Testis (tissue), 3 donors: Measurements from ENCODE around the gene RPA3. TPM values are rescaled to one million over a fixed set of nuclear protein-coding genes. Genes with fewer than 3 reads are reported as not detected.
A peak's percentile ranks its signal among the peaks of the same experiment; 100 is the strongest.

Experiments
- DNase-seq: peaks from one replicate; pipeline ENCODE4 v3.0.0-alpha.2; 2019
- H3K27ac ChIP-seq, 2 donors: fragments of 200-600 bp; sonication (generic); one replicate each; pipeline ENCODE4 v1.5.1; 2019
- H3K27me3 ChIP-seq: fragments of 200-600 bp; sonication (generic); one replicate; pipeline ENCODE4 v1.5.1; 2019
- H3K36me3 ChIP-seq: fragments of 200-600 bp; sonication (generic); one replicate; pipeline ENCODE4 v1.5.1; 2017; ENCODE audit warnings: low read depth; ENCODE audit errors: missing control alignments
- H3K4me1 ChIP-seq: fragments of 200-600 bp; sonication (generic); one replicate; pipeline ENCODE4 v1.5.1; 2019
- H3K4me3 ChIP-seq, 2 donors: fragments of 200-600 bp; sonication (generic); one replicate each; pipeline ENCODE4 v1.5.1; 2017 to 2019
- H3K9me3 ChIP-seq: fragments of 200-600 bp; sonication (generic); one replicate; pipeline ENCODE4 v1.5.1; 2017
- CTCF ChIP-seq, 3 experiments: fragments of 450-650 bp in 2 of 3; fragments of 200-600 bp in 1 of 3; sonication (generic) in 1 of 3; IDR thresholded peaks; one replicate each; pipeline ENCODE4 v1.5.1; 2016 to 2019; ENCODE audit warnings: antibody characterized with exemption in 3 of 3, mild to moderate bottlenecking in 2 of 3, moderate library complexity in 1 of 3
- POLR2A ChIP-seq: fragments of 450-650 bp; IDR thresholded peaks from one replicate; pipeline ENCODE4 v1.6.1; 2017; ENCODE audit warnings: antibody characterized with exemption, mild to moderate bottlenecking, moderate library complexity
- WGBS, 2 donors: methylation state at CpG; one replicate each; pipeline ENCODE4 v1.1.5; 2018; 5-methylcytosine and 5-hydroxymethylcytosine counted together
- intact Hi-C: fragments of 100-400 bp; cut with DNase I; formaldehyde crosslinking; loops from one replicate; pipeline ENCODE4 v1.15.1; 2023; ENCODE audit warnings: low total_unique reads
- polyA plus RNA-seq: library from polyadenylated mRNA; stranded (reverse); fragments of 350-450 nt; fragmentation: Illumina TruSeq; extraction: RNeasy Lipid Tissue Mini Kit (QIAGEN cat#74804); gene quantifications from one replicate; pipeline ENCODE4 v1.2.3, GENCODE V29; 2014; ENCODE audit warnings: low read depth, low replicate concordance; ENCODE audit not compliant: insufficient read depth
- total RNA-seq, 2 donors: library from RNA; depleted of rRNA; stranded (reverse); fragments of >200 nt; gene quantifications; one replicate each; pipeline ENCODE4 v1.2.3, GENCODE V29; 2016

RPA3 gene
- total and polyA plus RNA-seq, 3 donors from 2014 or later = 25.8 to 48.7 (median 40.6) TPM

GRCh38 chr7:7640221-7641128 lies 77.9 kb downstream of the RPA3 start, which contains the start of gene UMAD1:
Gene UMAD1, plus strand, starts transcription at chr7:7640752. Its CDS starts 32,620 bp downstream, at chr7:7673372.
- Histone ChIP-seq H3K27ac (peak within 1 kb of the TSS; percentile 90 to 92), H3K27me3 (no peaks in the 10 kb centered on the region), H3K36me3 (no peaks in the 10 kb centered on the region), H3K4me1 (peaks cover 7% of the 10 kb centered on the region), H3K4me3 (peak within 1 kb of the TSS; percentile 84 to 88), H3K9me3 (no peaks in the 10 kb centered on the region)
- intact Hi-C loops = no loop called here
- DNase-seq = peak; percentile 100
- TF ChIP-seq CTCF (IDR thresholded peaks at IDR 0.05) = no peak
- TF ChIP-seq POLR2A = peak; percentile 33
- 0 to 1% methylated on average over 46 to 67 of the region's 68 CpGs for WGBS, 2 donors

GRCh38 chr7:7639847-7640220 lies 78.6 kb downstream of the RPA3 start:
- Histone ChIP-seq H3K27me3 (no peaks in the 10 kb centered on the region), H3K4me3 (peak overlapping the region; percentile 84 to 88), H3K9me3 (no peaks in the 10 kb centered on the region), H3K36me3 (no peaks in the 10 kb centered on the region), H3K4me1 (peaks cover 7% of the 10 kb centered on the region), H3K27ac (peak overlapping the region; percentile 86 to 90)
- TF ChIP-seq CTCF (IDR thresholded peaks at IDR 0.05) (no peak), POLR2A (no peak)
- intact Hi-C loops = no loop called here
- DNase-seq = peak; percentile 28
- 0% methylated on average over 19 of the region's 19 CpGs for WGBS, 2 donors

- peak overlapping the region; percentile 86 to 90 for H3K27ac ChIP-seq
- peaks cover 7% of the 10 kb centered on the region for H3K4me1 ChIP-seq
- TF ChIP-seq POLR2A (no peak), CTCF (IDR thresholded peaks at IDR 0.05) (no peak)
- peak overlapping the region; percentile 84 to 88 for H3K4me3 ChIP-seq
- no peak for DNase-seq
- H3K36me3 ChIP-seq = no peaks in the 10 kb centered on the region
- intact Hi-C loops = no loop called here
- no peaks in the 10 kb centered on the region for H3K9me3 ChIP-seq
- WGBS, 2 donors = 9 to 23% methylated on average over 5 of the region's 5 CpGs
- no peaks in the 10 kb centered on the region for H3K27me3 ChIP-seq
Observed at GRCh38 chr7:7639421-7639820, 79.0 kb downstream of the RPA3 start.

- Histone ChIP-seq H3K27me3 (no peaks in the 10 kb centered on the region), H3K27ac (no peak overlapping the region)
Observed at GRCh38 chr7:7630626-7631329, 87.6 kb downstream of the RPA3 start.

More at GRCh38 chr7:7630626-7631329, 87.6 kb downstream of the RPA3 start:
- intact Hi-C loops = no loop called here
- Histone ChIP-seq H3K4me3 (no peak overlapping the region), H3K36me3 (no peaks in the 10 kb centered on the region), H3K9me3 (no peaks in the 10 kb centered on the region), H3K4me1 (no peaks in the 10 kb centered on the region)
- no peak for TF ChIP-seq CTCF (IDR thresholded peaks at IDR 0.05)
- TF ChIP-seq POLR2A = no peak
- DNase-seq = no peak
- WGBS, 2 donors = 85 to 100% methylated on average over 1 of the region's 1 CpG
